IMR-90 (cell line): Measurements from ENCODE around the gene CLDN4. TPM values are rescaled to one million over a fixed set of nuclear protein-coding genes. Genes with fewer than 3 reads are reported as not detected.

ENCODE experiments used
- ATAC-seq: fragments of 200-7000 bp; cut with Tn5 transposase; 2 replicates; pipeline ENCODE4 v1.9.1; 2020; ENCODE audit warnings: low read depth, mild to moderate bottlenecking, moderate library complexity
- BruUV-seq: library from RNA; stranded (reverse); fragments of 400-500 nt; replicated peaks from 2 replicates; lab custom pipeline; 2021; lab: Mats Ljungman, UMichigan
- CTCF ChIA-PET: fragments of 300-600 bp; formaldehyde crosslinking; extraction: SDS; loops from one replicate; lab custom pipeline; 2021; ENCODE audit warnings: antibody characterized with exemption; lab: Yijun Ruan, JAX
- POLR2A ChIA-PET: fragments of 300-600 bp; sonication (Branson Sonifier 250); formaldehyde crosslinking; loops from one replicate; lab custom pipeline; 2022; ENCODE audit warnings: antibody characterized with exemption; ENCODE audit not compliant: unreplicated experiment; lab: Charles Lee
- DNase-seq: peaks from one replicate; pipeline ENCODE4 v3.0.0; 2013
- H2AFZ ChIP-seq: replicated peaks from 2 replicates; pipeline ENCODE3; 2013; ENCODE audit warnings: low read length, mild to moderate bottlenecking; ENCODE audit not compliant: poor library complexity
- H2AK5ac ChIP-seq: 2 replicates; pipeline ENCODE4 v1.6.1; 2013; ENCODE audit warnings: low read depth, low read length, inconsistent platforms
- H2AK9ac ChIP-seq: replicated peaks from 2 replicates; pipeline ENCODE3; 2013; ENCODE audit warnings: mild to moderate bottlenecking, low read depth, low read length, moderate library complexity; ENCODE audit not compliant: poor library complexity
- H2BK120ac ChIP-seq: 2 replicates; pipeline ENCODE4 v1.6.1; 2013; ENCODE audit warnings: low read depth, low read length, inconsistent platforms
- H2BK15ac ChIP-seq: 3 replicates; pipeline ENCODE4 v1.6.1; 2013; ENCODE audit warnings: low read depth, low read length, inconsistent platforms
- H2BK20ac ChIP-seq: 2 replicates; pipeline ENCODE4 v1.6.1; 2013; ENCODE audit warnings: low read depth, mild to moderate bottlenecking, inconsistent platforms, low read length, moderate library complexity
- H2BK5ac ChIP-seq: 2 replicates; pipeline ENCODE4 v1.6.1; 2013; ENCODE audit warnings: mild to moderate bottlenecking, low read depth, low read length, inconsistent platforms; ENCODE audit not compliant: poor library complexity, severe bottlenecking
- H3K14ac ChIP-seq: replicated peaks from 2 replicates; pipeline ENCODE4 v1.6.1; 2013; ENCODE audit warnings: low read depth, low read length, inconsistent platforms
- H3K18ac ChIP-seq: 2 replicates; pipeline ENCODE4 v1.6.1; 2013; ENCODE audit warnings: low read depth, low read length, control low read depth
- H3K23ac ChIP-seq: 2 replicates; pipeline ENCODE4 v1.6.1; 2013; ENCODE audit warnings: low read depth, low read length, inconsistent platforms
- H3K27ac ChIP-seq: 2 replicates; pipeline ENCODE4 v1.5.1; 2013; ENCODE audit warnings: mild to moderate bottlenecking, control low read depth, low read length; ENCODE audit not compliant: insufficient read depth
- H3K27me3 ChIP-seq: 2 replicates; pipeline ENCODE4 v1.6.1; 2013; ENCODE audit warnings: low read length; ENCODE audit not compliant: control insufficient read depth, insufficient read depth
- H3K36me3 ChIP-seq: 2 replicates; pipeline ENCODE4 v1.6.1; 2013; ENCODE audit warnings: low read length, mixed read lengths; ENCODE audit not compliant: control insufficient read depth, insufficient read depth
- H3K4ac ChIP-seq: 2 replicates; pipeline ENCODE4 v1.6.1; 2013; ENCODE audit warnings: low read depth, low read length, inconsistent platforms
- H3K4me1 ChIP-seq: 2 replicates; pipeline ENCODE4 v1.6.1; 2013; ENCODE audit warnings: low read length, mixed read lengths; ENCODE audit not compliant: control insufficient read depth, insufficient read depth
- H3K4me2 ChIP-seq: 2 replicates; pipeline ENCODE4 v1.6.1; 2013; ENCODE audit warnings: low read depth, mild to moderate bottlenecking, control low read depth, low read length, moderate library complexity
- H3K4me3 ChIP-seq: 2 replicates; pipeline ENCODE4 v1.5.1; 2013; ENCODE audit warnings: low read depth, mild to moderate bottlenecking, control low read depth, low read length, moderate library complexity; ENCODE audit not compliant: insufficient read depth
- H3K56ac ChIP-seq: 2 replicates; pipeline ENCODE4 v1.6.1; 2013; ENCODE audit warnings: low read length, inconsistent platforms; ENCODE audit not compliant: insufficient read depth; ENCODE audit errors: extremely low read depth
- H3K79me1 ChIP-seq, 2 experiments: 2 replicates each; pipeline ENCODE4 v1.6.1; 2013; ENCODE audit warnings: low read length in 2 of 2, inconsistent platforms in 1 of 2, low read depth in 1 of 2
- H3K9ac ChIP-seq: 2 replicates; pipeline ENCODE4 v1.6.1; 2013; ENCODE audit warnings: low read depth, low read length, control low read depth
- H3K9me1 ChIP-seq: 2 replicates; pipeline ENCODE4 v1.6.1; 2013; ENCODE audit warnings: low read length, inconsistent platforms; ENCODE audit not compliant: insufficient read depth
- H3K9me3 ChIP-seq: 2 replicates; pipeline ENCODE4 v1.6.1; 2013; ENCODE audit warnings: low read length; ENCODE audit not compliant: control insufficient read depth, insufficient read depth
- H4K20me1 ChIP-seq: 2 replicates; pipeline ENCODE4 v1.6.1; 2013; ENCODE audit warnings: low read length, inconsistent platforms; ENCODE audit not compliant: insufficient read depth
- H4K5ac ChIP-seq: 2 replicates; pipeline ENCODE4 v1.6.1; 2013; ENCODE audit warnings: mild to moderate bottlenecking, low read depth, low read length, control low read depth
- H4K8ac ChIP-seq, 2 experiments: 2 replicates each; pipeline ENCODE4 v1.6.1; 2013; ENCODE audit warnings: low read depth in 2 of 2, low read length in 2 of 2, control low read depth in 1 of 2, inconsistent platforms in 1 of 2
- H4K91ac ChIP-seq: 2 replicates; pipeline ENCODE4 v1.6.1; 2013; ENCODE audit warnings: low read depth, low read length, inconsistent platforms; ENCODE audit not compliant: insufficient read depth
- BHLHE40 ChIP-seq: fragments of 150-350 bp; IDR thresholded peaks from 2 replicates; pipeline ENCODE4 v1.6.1; 2016; ENCODE audit warnings: mild to moderate bottlenecking, low read depth, low read length
- CHD1 ChIP-seq: IDR thresholded peaks from 2 replicates; pipeline ENCODE4 v1.6.1; 2012; ENCODE audit warnings: low read depth, low read length, improper control_type of control experiment
- FOS ChIP-seq: fragments of 150-350 bp; IDR thresholded peaks from 2 replicates; pipeline ENCODE4 v1.6.1; 2016; ENCODE audit warnings: low read depth, low read length
- MAFK ChIP-seq: IDR thresholded peaks from 2 replicates; pipeline ENCODE4 v1.6.1; 2012; ENCODE audit warnings: low read depth, low read length, improper control_type of control experiment
- MAZ ChIP-seq: IDR thresholded peaks from 2 replicates; pipeline ENCODE4 v1.6.1; 2012; ENCODE audit warnings: low read depth, mild to moderate bottlenecking, low read length, improper control_type of control experiment, moderate library complexity, borderline replicate concordance
- SMC3 ChIP-seq: fragments of 150-350 bp; IDR thresholded peaks from 2 replicates; pipeline ENCODE4 v1.6.1; 2016; ENCODE audit warnings: low read depth, mild to moderate bottlenecking, antibody characterized with exemption, low read length, moderate library complexity
- WGBS, 2 experiments: methylation state at CpG; one replicate each; pipeline versions ENCODE4 v1.1.5 to v1.1.7; 2013; ENCODE audit warnings: missing lambda C conversion rate in 2 of 2; ENCODE audit not compliant: insufficient read length in 1 of 2; ENCODE audit errors: extremely low coverage in 2 of 2; 5-methylcytosine and 5-hydroxymethylcytosine counted together
- dilution Hi-C: fragments of 300-500 bp; cut with HindIII; formaldehyde crosslinking; loops from one replicate; pipeline ENCODE4 v1.14.3; 2018; ENCODE audit warnings: low sequenced_read_pairs; ENCODE audit not compliant: unreplicated experiment
- in situ Hi-C: fragments of 300-500 bp; cut with MboI; formaldehyde crosslinking; loops from 3 replicates; pipeline ENCODE4 v1.14.3; 2019; ENCODE audit warnings: low sequenced_read_pairs, inconsistent platforms, mixed read lengths
- intact Hi-C: fragments of 100-400 bp; cut with micrococcal nuclease; formaldehyde crosslinking; loops from 2 replicates; pipeline ENCODE4 v1.10.0; 2022
- polyA plus RNA-seq, 3 experiments: library from polyadenylated mRNA; depleted of rRNA; stranded (reverse); fragments of >200 nt; gene quantifications; 2 replicates each; pipeline ENCODE4 v1.2.3, GENCODE V29; 2012; ENCODE audit warnings: low replicate concordance in 1 of 3
- total RNA-seq: library from RNA; depleted of rRNA; stranded (reverse); fragments of >200 nt; gene quantifications from 2 replicates; pipeline ENCODE4 v1.2.3, GENCODE V29; 2012
- TF ChIP-seq, protein P1 (sequence below): conservative IDR thresholded peaks from 2 replicates; pipeline ENCODE4 v1.5.1; 2012; ENCODE audit warnings: mild to moderate bottlenecking, low read depth, low read length, improper control_type of control experiment

Gene CLDN4
- total and polyA plus RNA-seq, 2 of the 4 experiments (the other 2 are of a cell fraction) = 2.9 to 4.4 TPM

DNA sequence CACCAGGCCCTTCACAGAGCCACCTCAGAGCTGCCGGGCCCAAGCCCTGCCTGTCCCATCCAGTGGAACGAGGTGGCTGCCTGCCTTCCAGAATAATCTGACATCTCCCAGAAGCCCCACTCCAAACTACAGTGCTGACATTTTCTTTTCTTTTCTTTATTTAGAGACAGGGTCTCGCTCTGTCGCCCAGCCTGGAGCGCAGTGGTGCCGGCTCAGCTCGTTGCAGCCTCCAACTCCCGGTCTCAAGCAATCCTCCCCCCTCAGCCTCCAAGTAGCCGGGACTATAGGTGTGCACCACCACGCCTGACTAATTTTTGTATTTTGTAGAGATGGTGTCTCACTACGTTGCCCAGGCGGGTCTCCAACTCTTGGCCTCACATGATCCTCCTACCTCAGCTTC lies 30.5 kb downstream of the CLDN4 start:
- Histone ChIP-seq H2AK9ac (no peak overlapping the region), H3K4me2 (no peak overlapping the region), H2BK5ac (no peak overlapping the region), H3K4ac (no peak overlapping the region), H3K56ac (no peak overlapping the region), H3K9me1 (no peaks in the 10 kb centered on the region; the same call in 1 of the 2 replicates), H2AFZ (no peak overlapping the region), H3K27me3 (no peaks in the 10 kb centered on the region), H3K36me3 (no peaks in the 10 kb centered on the region), H4K20me1 (no peaks in the 10 kb centered on the region), H2BK15ac (no peak overlapping the region), H3K9me3 (no peaks in the 10 kb centered on the region), H3K9ac (no peak overlapping the region), H3K4me1 (no peaks in the 10 kb centered on the region), H2AK5ac (no peak overlapping the region), H3K14ac (no peak overlapping the region), H3K23ac (no peak overlapping the region), H3K27ac (no peak overlapping the region), H2BK20ac (no peak overlapping the region), H4K8ac (no peak overlapping the region), H2BK120ac (no peak overlapping the region), H3K79me1 (no peaks in the 10 kb centered on the region), H3K18ac (no peak overlapping the region), H3K4me3 (no peak overlapping the region), H4K91ac (no peak overlapping the region), H4K5ac (no peak overlapping the region)
- BruUV-seq = no TSS peak
- 83% methylated on average over 1 of the region's 12 CpGs; no CpG with 5 or more reads in 1 of the 2 experiments for WGBS, 2 experiments
- in situ Hi-C loops = loop anchor here (10.0 kb wide), 2 partner anchors 343 to 533 kb away; no protein-coding TSS in a partner anchor
- dilution Hi-C loops = no loop called here
- no peak for ATAC-seq
- intact Hi-C loops = loop anchor here (10.0 kb wide), 1 partner anchor 203 kb away; no protein-coding TSS in a partner anchor
- ChIA-PET POLR2A (no interaction called here), CTCF (interaction anchor here (0.6 kb wide), 1 partner anchor 314 kb away, joined by 5 read pairs; no protein-coding TSS in a partner anchor)
- no peak for DNase-seq
- TF ChIP-seq MAZ (no peak), BHLHE40 (no peak), SMC3 (no peak), FOS (no peak), CHD1 (no peak), MAFK (no peak)
- TF ChIP-seq, protein P1, sequence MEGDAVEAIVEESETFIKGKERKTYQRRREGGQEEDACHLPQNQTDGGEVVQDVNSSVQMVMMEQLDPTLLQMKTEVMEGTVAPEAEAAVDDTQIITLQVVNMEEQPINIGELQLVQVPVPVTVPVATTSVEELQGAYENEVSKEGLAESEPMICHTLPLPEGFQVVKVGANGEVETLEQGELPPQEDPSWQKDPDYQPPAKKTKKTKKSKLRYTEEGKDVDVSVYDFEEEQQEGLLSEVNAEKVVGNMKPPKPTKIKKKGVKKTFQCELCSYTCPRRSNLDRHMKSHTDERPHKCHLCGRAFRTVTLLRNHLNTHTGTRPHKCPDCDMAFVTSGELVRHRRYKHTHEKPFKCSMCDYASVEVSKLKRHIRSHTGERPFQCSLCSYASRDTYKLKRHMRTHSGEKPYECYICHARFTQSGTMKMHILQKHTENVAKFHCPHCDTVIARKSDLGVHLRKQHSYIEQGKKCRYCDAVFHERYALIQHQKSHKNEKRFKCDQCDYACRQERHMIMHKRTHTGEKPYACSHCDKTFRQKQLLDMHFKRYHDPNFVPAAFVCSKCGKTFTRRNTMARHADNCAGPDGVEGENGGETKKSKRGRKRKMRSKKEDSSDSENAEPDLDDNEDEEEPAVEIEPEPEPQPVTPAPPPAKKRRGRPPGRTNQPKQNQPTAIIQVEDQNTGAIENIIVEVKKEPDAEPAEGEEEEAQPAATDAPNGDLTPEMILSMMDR = no peak
